Measurements from ENCODE around the gene CCDC30.

Gene CCDC30

GRCh38 chr1:42698081-42698813 is 235.2 kb downstream of the CCDC30 start:
- DNase-seq = no peak

- DNase-seq = no peak
Observed at GRCh38 chr1:42700006-42700405, 236.9 kb downstream of the CCDC30 start.

- DNase-seq = no peak
Observed at GRCh38 chr1:42703888-42704464, 240.9 kb downstream of the CCDC30 start.
